ENCODE data around the gene TACR2. TPM values are rescaled to one million over a fixed set of nuclear protein-coding genes. Genes with fewer than 3 reads are reported as not detected.
A peak's percentile ranks its signal among the peaks of the same experiment; 100 is the strongest.
"Not testable (repeated sequence)": the region's sequence is repeated elsewhere in the genome, so short reads cannot be mapped to it uniquely, and the experiment has no call there.

Gene TACR2
- total and polyA plus RNA-seq, 2 of the 13 experiments (the other 11 are each of a cell fraction or from before 2014, with no cell fraction given) = 0.04 TPM; not detected in 1

DNA sequence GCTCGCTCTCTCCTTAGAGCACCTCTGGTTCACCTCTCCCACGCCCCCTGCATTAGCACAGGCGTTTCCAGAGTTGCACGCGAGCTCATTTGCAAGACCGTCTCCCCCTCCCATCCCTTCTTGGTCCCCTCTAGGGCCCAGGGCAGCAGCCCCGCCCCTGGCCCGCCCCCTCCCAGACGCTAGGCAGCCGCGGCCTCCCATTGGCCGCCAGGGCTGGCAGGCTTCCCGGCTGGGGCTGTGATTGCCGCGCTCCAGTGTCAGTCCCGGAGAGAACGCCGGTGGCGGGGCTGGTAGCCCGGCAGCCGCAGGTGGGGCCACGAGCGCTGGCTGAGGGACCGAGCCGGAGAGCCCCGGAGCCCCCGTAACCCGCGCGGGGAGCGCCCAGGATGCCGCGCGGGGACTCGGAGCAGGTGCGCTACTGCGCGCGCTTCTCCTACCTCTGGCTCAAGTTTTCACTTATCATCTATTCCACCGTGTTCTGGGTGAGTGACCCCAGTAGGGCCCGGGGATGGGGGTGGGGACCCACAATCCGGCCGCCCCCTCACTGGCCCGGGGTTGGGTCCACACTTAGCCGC is 34.6 kb upstream of the TACR2 start, which contains the start of gene TSPAN15 (continued):
- TF ChIP-seq ZNF292 (CRISPR knock-in tag; IDR thresholded peaks at IDR 0.05; ENCODE audit: borderline replicate concordance, low read depth) (no peak), SP2 (CRISPR knock-in tag; IDR thresholded peaks at IDR 0.05) (peak; percentile 95), ZBTB21 (CRISPR knock-in tag; IDR thresholded peaks at IDR 0.05) (no peak), HNRNPLL (IDR thresholded peaks at IDR 0.05; ENCODE audit: low read depth, low read length, poor library complexity, severe bottlenecking) (peak; percentile 39), PBX2 (CRISPR knock-in tag; IDR thresholded peaks at IDR 0.05) (peak; percentile 91), ZNF687 (CRISPR knock-in tag; IDR thresholded peaks at IDR 0.05) (peak; percentile 55), MAZ (IDR thresholded peaks at IDR 0.05; ENCODE audit: borderline replicate concordance, low read depth, low read length) (no peak), MAZ (CRISPR knock-in tag; IDR thresholded peaks at IDR 0.05; ENCODE audit: low read depth) (0 out of 2 replicates have a peak, but pooled peaks have one; percentile 20)
- TF ChIP-seq, protein P1, sequence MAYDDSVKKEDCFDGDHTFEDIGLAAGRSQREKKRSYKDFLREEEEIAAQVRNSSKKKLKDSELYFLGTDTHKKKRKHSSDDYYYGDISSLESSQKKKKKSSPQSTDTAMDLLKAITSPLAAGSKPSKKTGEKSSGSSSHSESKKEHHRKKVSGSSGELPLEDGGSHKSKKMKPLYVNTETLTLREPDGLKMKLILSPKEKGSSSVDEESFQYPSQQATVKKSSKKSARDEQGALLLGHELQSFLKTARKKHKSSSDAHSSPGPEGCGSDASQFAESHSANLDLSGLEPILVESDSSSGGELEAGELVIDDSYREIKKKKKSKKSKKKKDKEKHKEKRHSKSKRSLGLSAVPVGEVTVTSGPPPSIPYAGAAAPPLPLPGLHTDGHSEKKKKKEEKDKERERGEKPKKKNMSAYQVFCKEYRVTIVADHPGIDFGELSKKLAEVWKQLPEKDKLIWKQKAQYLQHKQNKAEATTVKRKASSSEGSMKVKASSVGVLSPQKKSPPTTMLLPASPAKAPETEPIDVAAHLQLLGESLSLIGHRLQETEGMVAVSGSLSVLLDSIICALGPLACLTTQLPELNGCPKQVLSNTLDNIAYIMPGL (CRISPR knock-in tag; IDR thresholded peaks at IDR 0.05; ENCODE audit: borderline replicate concordance in 1 of 2, low read depth in 1 of 2) = peak in 1 of 2 experiments; percentile 44; a peak in 1 of 4 replicates

DNA sequence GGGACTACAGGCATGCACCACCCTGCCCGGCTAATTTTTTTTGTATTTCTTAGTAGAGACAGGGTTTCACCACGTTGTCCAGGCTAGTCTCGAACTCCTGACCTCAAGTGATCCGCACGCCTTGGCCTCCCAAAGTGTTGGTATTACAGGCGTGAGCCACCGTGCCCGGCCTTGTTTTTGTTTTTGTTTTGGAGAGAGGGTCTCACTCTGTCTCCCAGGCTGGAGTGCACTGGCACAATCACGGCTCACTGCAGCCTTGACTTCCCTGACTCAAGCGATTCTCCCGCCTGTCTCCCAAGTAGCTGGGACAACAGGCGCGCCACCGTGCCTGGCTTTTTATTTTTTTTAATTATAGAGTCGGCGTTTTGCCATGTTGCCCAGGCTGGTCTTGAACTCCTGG is 33.7 kb upstream of the TACR2 start:
- intact Hi-C loops (cut with micrococcal nuclease; ENCODE audit: unreplicated experiment); H3K9ac ChIP-seq (ENCODE audit: insufficient read depth, low read depth, low read length); in situ Hi-C loops (cut with HindIII; ENCODE audit: extremely low pct_ligation_motif_present, low pct_unique_long_range_greater_than_20kb); FAIRE-seq; ATAC-seq; H3K4me3 ChIP-seq (replicated peaks in 1 of 3; ENCODE audit: insufficient read depth in 1 of 3, low read depth in 2 of 3, low read length in 3 of 3); H3K9me3 ChIP-seq (ENCODE audit: low read length); H3K36me3 ChIP-seq (replicated peaks in 1 of 2; ENCODE audit: control insufficient read depth in 1 of 2, insufficient read depth in 2 of 2, low read length in 2 of 2); H3K27ac ChIP-seq (ENCODE audit: extremely low read length, insufficient read depth, low read length); H3K79me2 ChIP-seq (ENCODE audit: insufficient read depth, low read length); H3K27me3 ChIP-seq (ENCODE audit: control insufficient read depth in 1 of 2, insufficient read depth in 2 of 2, low read length in 2 of 2); BruUV-seq (replicated peaks); DNase-seq (ENCODE audit: low spot score); H4K20me1 ChIP-seq (ENCODE audit: insufficient read depth, low read length): not testable (repeated sequence)
- Histone ChIP-seq H2AFZ (ENCODE audit: low read length) (peak overlapping the region; percentile 90), H3K4me1 (ENCODE audit: insufficient read depth, low read length) (peaks cover 56% of the 10 kb centered on the region), H3K4me2 (ENCODE audit: low read depth, low read length) (peak overlapping the region; percentile 95; the same call in 1 of the 2 replicates)
- ChIA-PET CTCF (ENCODE audit: low intra/inter-chr PET ratio, low total read pairs) (interaction anchor here (1.2 kb wide), 1 partner anchor 41 kb away, joined by 4 read pairs; no protein-coding TSS in a partner anchor), POLR2A (interaction anchor here (1.0 kb wide), 1 partner anchor 8 kb away, joined by 3 read pairs; no protein-coding TSS in a partner anchor)
- 92% methylated on average over 16 of the region's 16 CpGs for WGBS (ENCODE audit: low lambda C conversion rate)

Measured in HepG2 (cell line).